ENCODE results near the gene MRTFA. TPM values are rescaled to one million over a fixed set of nuclear protein-coding genes. Genes with fewer than 3 reads are reported as not detected.
"Not testable (repeated sequence)": the region's sequence is repeated elsewhere in the genome, so short reads cannot be mapped to it uniquely, and the experiment has no call there.

Gene MRTFA
- total RNA-seq, 1 donor from 2014 or later = 24.9 TPM

DNA sequence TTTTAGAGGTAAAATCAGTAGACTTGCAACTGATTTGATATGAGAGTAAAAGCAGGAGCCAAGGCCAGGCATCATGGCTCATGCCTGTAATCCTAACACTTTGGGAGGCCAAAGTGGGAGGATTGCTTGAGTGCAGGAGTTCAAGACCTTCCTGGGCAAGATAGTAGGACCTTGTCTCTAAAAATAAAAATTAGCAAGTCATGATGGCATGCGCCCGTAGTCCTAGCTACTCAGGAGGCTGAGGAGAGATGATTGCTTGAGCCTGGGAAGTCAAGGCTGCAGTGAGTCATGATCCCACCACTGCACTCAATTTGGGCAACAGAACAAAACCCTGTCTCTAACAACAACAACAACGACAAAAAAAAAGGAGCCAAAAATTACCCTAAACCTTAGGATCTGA, 252.6 kb downstream of the MRTFA start:
- FAIRE-seq (no peak), DNase-seq (ENCODE audit: low spot score in 2 of 2) (no peak)

DNA sequence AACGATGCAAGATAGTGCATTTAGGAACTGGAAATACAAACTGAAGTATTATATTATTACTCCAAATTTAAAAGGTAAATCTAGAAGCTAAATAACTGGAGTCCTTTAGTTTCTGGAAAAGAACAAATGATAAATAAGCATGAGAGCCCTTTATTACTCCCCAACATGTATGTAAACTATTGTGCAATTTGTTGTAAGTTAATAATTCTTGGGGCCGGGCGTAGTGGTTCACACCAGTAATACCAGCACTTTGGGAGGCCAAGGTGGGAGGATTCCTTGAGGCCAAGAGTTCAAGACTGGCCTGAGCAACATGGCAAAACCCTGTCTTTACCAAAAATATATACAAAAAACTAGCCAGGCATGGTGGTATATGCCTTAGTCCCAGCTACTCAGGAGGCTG, 255.1 kb downstream of the MRTFA start:
- FAIRE-seq = no peak
- DNase-seq (ENCODE audit: low spot score in 2 of 2) = no peak

- DNase-seq (ENCODE audit: low spot score in 2 of 2); FAIRE-seq: not testable (repeated sequence)
Measured at GRCh38 chr22:40378448-40378847, 258.1 kb downstream of the MRTFA start.

DNA sequence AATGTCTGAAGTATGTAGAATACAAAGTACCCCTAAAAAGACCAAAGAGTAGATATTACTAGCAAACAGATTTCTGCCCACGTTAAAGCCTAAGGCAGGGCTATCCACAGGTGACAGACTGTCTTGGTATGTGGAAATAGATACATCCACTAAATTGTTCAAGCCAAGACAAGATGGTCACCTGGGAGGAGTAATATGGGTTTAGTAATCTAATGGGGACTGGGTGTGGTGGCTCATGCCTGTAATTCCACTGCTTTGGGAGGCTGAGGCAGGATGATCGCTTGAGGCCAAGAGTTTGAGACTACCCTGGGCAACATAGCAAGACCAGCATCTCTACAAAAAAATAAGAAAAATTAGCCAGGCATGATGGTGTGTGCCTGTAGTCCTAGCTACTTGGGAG, 258.6 kb downstream of the MRTFA start:
- DNase-seq (ENCODE audit: low spot score in 2 of 2) (no peak), FAIRE-seq (no peak)

DNA sequence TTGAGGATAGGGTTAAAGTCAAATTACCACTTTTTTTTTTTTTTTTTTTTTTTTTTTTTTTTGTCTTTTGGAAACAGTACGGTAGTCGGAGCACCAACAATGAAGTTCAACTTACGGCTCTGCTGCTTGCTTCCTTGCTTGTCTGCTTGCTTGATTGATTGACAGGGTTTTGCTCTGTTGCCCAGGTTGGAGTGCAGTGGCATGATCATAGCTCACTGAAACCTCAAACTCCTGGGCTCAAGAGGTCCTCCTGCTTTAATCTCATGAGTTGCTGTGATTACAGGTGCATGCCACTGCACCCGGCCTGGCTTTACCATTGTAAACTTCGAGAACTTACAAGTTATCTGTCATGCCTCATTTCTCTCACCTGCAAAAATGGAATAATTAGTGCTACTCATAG, 260.4 kb downstream of the MRTFA start:
- FAIRE-seq = no peak
- DNase-seq (ENCODE audit: low spot score in 2 of 2) = no peak

- FAIRE-seq (no peak), DNase-seq (ENCODE audit: low spot score in 2 of 2) (no peak)
Measured at GRCh38 chr22:40374567-40374966, 262.0 kb downstream of the MRTFA start.

DNA sequence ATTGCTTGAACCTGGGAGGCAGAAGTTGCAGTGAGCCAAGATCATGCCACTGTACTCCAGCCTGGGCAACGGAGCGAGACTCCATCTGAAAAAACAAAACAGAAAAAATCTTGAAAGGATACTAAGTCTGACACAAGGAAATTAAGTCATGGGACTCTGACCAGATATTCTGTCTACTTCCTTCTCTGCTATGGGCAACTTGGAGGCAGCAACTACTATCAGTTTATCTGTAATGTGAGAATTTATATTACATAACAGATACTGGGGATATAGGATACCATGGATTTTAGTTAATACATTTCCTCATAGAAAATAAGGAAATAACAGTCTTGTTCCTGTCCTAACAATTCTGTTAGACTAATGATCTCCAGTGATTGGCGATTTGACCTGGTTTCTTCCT, 267.7 kb downstream of the MRTFA start:
- DNase-seq (ENCODE audit: low spot score in 2 of 2) (no peak), FAIRE-seq (no peak)

DNA sequence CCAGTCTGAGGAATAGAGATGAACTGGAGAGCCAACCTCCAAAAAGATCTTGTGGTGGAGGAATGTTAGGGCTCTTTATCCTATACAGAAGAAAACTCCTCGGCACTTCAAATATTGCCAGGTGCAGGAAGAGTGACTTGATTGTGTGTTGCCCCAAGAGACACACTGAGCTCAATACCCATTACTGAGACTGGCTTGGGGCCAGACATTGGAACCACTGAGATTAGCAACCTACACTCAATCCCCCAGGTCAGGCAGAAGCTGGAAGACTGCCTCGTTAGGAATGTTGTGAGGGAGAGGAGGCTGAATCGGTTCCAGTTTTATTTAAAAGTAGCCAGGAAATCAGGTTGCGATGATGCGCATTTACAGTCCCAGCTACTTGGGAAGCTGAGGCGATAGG, 268.5 kb downstream of the MRTFA start:
- no peak for FAIRE-seq
- DNase-seq (ENCODE audit: low spot score in 2 of 2) = no peak

- no peak for FAIRE-seq
- DNase-seq (ENCODE audit: low spot score in 2 of 2) = no peak
Measured at GRCh38 chr22:40367342-40367741, 269.2 kb downstream of the MRTFA start.

GRCh38 chr22:40366068-40366467, 270.5 kb downstream of the MRTFA start:
- FAIRE-seq (no peak), DNase-seq (ENCODE audit: low spot score in 2 of 2) (no peak)

GRCh38 chr22:40364431-40364830, 272.1 kb downstream of the MRTFA start:
- FAIRE-seq = no peak
- DNase-seq (ENCODE audit: low spot score in 2 of 2) = no peak

- DNase-seq (ENCODE audit: low spot score in 2 of 2) (no peak), FAIRE-seq (no peak)
Measured at GRCh38 chr22:40363059-40363458, 273.5 kb downstream of the MRTFA start.

GRCh38 chr22:40361100-40361499, 275.4 kb downstream of the MRTFA start:
- FAIRE-seq (no peak), DNase-seq (ENCODE audit: low spot score in 2 of 2) (no peak)

Other genes starting within 250 kb of the MRTFA start
- gene MCHR1, start 42.8 kb upstream of the MRTFA start, total RNA-seq = 1.2 TPM
- gene SLC25A17, start 182.6 kb upstream of the MRTFA start, total RNA-seq = 29.3 TPM
- gene ST13, start 219.9 kb upstream of the MRTFA start, total RNA-seq = 178 TPM
- 4.9 TPM for gene XPNPEP3, start 220.4 kb upstream of the MRTFA start, total RNA-seq
- gene DNAJB7, start 225.4 kb upstream of the MRTFA start, total RNA-seq = not detected

Measured in frontal cortex (tissue), 4 donors.